Measurements from ENCODE around the gene KCNF1. TPM values are rescaled to one million over a fixed set of nuclear protein-coding genes. Genes with fewer than 3 reads are reported as not detected.

KCNF1 gene
- total RNA-seq, 1 donor from 2014 or later: 0.83 TPM

DNA sequence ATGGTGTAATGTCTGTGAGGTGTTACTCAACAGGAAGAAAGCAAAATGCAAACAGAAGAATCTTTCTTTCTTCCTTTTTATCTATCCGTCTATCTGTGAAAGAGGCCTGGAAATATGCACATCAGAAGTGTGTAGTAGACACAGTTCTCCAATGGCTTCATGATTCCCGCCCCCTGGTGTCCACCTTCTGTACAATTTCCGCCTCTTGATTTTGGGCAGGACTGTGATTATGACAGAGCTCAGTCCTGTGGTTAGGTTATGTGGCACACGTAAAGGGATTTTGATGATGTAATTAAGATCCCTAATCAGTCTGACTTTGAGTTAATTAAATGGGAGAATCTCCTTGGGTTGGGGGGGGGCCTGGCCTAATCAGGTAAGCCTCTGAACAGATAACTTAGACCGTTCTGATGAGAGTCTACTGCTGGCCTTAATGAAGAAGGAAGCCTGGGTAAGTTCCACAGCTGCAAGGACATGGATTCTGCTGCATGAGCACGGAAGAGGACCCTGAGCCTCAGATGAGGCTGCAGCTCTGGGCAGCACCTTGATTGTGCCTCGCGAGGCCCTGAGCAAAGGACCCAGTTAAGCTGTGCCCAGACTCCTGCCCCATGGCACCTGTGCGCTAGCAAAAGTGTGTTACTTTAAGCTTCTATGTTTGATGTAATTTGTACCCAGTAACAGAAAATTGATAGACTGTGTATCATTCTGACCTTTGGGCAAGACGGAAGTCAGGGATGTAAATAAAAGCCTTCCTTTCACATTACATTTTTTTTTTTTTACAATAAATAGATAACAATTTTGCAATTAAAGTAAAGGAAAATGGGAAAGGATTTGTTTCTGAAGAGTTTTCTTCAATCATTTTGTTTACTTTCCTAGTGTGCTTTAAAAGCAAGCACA lies 11.3 kb upstream of the KCNF1 start:
- Mint-ChIP-seq H3K36me3 (peaks cover 2% of the 10 kb centered on the region), H3K4me3 (no peak overlapping the region), H3K9me3 (peaks cover 7% of the 10 kb centered on the region), H3K27ac (no peak overlapping the region), H3K27me3 (ENCODE audit: low read depth) (peaks cover 6% of the 10 kb centered on the region), H3K4me1 (no peaks in the 10 kb centered on the region)
- TF ChIP-seq, protein P1, sequence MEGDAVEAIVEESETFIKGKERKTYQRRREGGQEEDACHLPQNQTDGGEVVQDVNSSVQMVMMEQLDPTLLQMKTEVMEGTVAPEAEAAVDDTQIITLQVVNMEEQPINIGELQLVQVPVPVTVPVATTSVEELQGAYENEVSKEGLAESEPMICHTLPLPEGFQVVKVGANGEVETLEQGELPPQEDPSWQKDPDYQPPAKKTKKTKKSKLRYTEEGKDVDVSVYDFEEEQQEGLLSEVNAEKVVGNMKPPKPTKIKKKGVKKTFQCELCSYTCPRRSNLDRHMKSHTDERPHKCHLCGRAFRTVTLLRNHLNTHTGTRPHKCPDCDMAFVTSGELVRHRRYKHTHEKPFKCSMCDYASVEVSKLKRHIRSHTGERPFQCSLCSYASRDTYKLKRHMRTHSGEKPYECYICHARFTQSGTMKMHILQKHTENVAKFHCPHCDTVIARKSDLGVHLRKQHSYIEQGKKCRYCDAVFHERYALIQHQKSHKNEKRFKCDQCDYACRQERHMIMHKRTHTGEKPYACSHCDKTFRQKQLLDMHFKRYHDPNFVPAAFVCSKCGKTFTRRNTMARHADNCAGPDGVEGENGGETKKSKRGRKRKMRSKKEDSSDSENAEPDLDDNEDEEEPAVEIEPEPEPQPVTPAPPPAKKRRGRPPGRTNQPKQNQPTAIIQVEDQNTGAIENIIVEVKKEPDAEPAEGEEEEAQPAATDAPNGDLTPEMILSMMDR (IDR thresholded peaks at IDR 0.05; ENCODE audit: unreplicated experiment): no peak
- no peak for DNase-seq (ENCODE audit: low spot score in 2 of 2, unreplicated experiment in 2 of 2)

DNA sequence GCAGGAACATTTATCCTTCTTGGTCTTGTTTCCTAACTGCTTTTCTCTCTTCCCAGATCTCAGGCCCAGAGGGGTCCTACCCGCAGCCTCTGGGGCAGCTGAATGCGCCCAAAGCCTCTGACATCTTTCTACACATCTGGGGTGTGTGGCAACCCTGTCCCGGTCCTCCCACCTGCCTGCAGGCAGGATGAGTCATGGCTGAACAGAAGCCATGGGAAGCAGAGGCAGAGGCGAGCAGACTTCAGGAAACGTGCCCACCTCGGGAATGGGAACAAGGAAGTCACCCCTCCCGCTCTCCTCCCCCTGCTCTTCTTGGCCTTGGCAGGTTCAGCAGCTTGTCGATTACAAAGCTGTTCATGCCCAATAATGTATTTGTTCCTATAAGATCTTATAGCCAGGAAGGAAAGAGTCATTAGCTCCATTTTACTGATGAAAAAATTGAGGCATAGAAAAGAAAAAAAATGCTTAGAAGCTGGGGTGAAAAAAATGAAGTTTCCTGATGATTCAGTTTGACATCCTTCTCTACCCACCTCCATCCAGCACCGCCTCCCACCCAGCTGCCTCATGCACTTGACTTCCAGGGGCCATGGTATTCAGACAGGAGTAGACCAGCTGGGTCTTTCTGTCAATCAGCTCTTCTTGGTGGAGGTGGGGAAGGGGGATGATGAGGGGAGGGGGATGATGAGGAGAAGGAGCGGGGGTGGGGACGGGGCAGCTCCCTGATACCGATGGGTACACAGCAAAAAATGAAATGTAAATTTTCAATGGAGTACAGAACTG lies 10.4 kb upstream of the KCNF1 start:
- Mint-ChIP-seq H3K27me3 (ENCODE audit: low read depth) (peaks cover 6% of the 10 kb centered on the region), H3K9me3 (peaks cover 7% of the 10 kb centered on the region), H3K4me3 (no peak overlapping the region), H3K27ac (no peak overlapping the region), H3K36me3 (peaks cover 2% of the 10 kb centered on the region), H3K4me1 (no peaks in the 10 kb centered on the region)
- DNase-seq (ENCODE audit: low spot score in 2 of 2, unreplicated experiment in 2 of 2): no peak
- TF ChIP-seq, protein P1 (IDR thresholded peaks at IDR 0.05; ENCODE audit: unreplicated experiment): no peak

GRCh38 chr2:10903861-10904210 lies 7.9 kb upstream of the KCNF1 start:
- no peak for DNase-seq (ENCODE audit: low spot score in 2 of 2, unreplicated experiment in 2 of 2)
- Mint-ChIP-seq H3K4me1 (no peaks in the 10 kb centered on the region), H3K9me3 (peaks cover 7% of the 10 kb centered on the region), H3K27me3 (ENCODE audit: low read depth) (peaks cover 6% of the 10 kb centered on the region), H3K36me3 (peaks cover 2% of the 10 kb centered on the region), H3K4me3 (no peak overlapping the region), H3K27ac (no peak overlapping the region)
- TF ChIP-seq, protein P1 (IDR thresholded peaks at IDR 0.05; ENCODE audit: unreplicated experiment): no peak

DNA sequence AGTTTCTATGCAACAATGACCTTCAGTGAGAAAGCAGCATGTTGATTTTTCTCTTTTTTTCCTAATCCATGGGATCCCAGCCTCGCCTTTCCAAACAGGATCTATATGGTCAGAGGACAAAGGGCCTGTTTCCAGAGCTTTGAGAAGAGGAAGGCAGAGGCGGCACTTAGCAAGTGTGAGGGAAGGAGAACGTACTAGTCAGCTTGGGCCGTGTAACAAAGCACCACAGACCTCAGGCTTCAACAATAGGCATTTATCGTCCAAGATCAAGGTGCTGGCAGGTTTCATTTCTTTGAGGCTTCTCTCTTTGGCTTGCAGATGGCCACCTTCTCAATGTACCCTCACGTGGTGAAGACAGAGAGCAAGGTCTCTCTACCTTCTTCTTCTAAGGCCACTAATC lies 7.3 kb upstream of the KCNF1 start:
- peaks cover 4% of the 10 kb centered on the region for H3K27me3 Mint-ChIP-seq (ENCODE audit: low read depth)
- H3K4me3 Mint-ChIP-seq: no peak overlapping the region
- no peak overlapping the region for H3K27ac Mint-ChIP-seq
- TF ChIP-seq, protein P1 (IDR thresholded peaks at IDR 0.05; ENCODE audit: unreplicated experiment): no peak
- no peak for DNase-seq (ENCODE audit: low spot score in 2 of 2, unreplicated experiment in 2 of 2)
- H3K4me1 Mint-ChIP-seq: no peaks in the 10 kb centered on the region
- H3K36me3 Mint-ChIP-seq: peaks cover 2% of the 10 kb centered on the region
- H3K9me3 Mint-ChIP-seq: peaks cover 7% of the 10 kb centered on the region

DNA sequence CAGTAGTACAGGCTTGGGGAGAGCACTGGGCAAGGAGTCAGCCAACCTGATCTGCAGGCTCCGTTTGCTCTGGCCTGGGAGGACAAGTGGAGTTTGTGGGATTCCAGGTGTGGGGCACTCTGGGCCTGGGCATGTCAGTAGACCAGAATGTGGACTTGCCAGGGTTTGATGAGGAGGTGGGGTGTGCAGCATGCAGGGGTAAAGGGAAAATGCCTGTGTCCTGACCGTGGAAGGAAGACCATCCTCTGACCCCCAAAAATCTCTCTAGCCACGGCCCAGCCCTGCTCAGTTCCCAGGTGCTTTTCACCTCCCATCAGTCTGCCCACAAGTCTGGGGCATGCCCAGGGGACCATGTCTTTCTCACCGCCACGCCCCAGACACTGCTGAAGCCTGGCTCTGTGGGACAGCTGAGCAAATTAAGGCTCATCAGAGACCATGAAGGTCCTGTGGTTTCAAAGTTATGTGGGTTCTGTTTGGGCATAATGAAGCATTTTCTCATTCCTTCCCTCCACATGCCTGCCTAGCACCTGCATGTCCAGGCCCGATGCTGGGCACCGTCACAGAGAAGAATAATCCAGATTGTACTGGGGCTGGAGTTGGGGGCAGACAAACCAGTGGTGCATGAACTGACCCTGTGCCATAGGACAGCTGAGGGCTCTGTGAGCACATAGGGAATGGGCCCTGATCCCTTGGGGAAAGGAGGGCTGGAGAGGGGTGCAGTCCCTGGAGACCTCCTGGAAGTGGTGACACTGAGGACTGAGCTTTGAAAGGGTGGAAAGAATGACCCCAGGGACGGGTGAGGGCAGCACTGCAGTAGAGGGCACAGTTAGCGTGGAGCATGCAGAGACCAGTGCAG lies 6.5 kb upstream of the KCNF1 start:
- H3K4me1 Mint-ChIP-seq: no peaks in the 10 kb centered on the region
- no peak overlapping the region for H3K27ac Mint-ChIP-seq
- DNase-seq (ENCODE audit: low spot score in 2 of 2, unreplicated experiment in 2 of 2): no peak

More for the DNA sequence above, 6.5 kb upstream of the KCNF1 start:
- peaks cover 7% of the 10 kb centered on the region for H3K9me3 Mint-ChIP-seq
- TF ChIP-seq, protein P1 (IDR thresholded peaks at IDR 0.05; ENCODE audit: unreplicated experiment): no peak
- peaks cover 2% of the 10 kb centered on the region for H3K36me3 Mint-ChIP-seq
- H3K4me3 Mint-ChIP-seq: no peak overlapping the region
- peaks cover 10% of the 10 kb centered on the region for H3K27me3 Mint-ChIP-seq (ENCODE audit: low read depth)
